Neuronal stem cell (in vitro differentiated cells): ENCODE data around the gene MORN5.

Source experiments
- DNase-seq: peaks from one replicate; pipeline ENCODE4 v3.0.0-alpha.2; 2013; ENCODE audit warnings: low spot score
- H2AFZ ChIP-seq: one replicate; pipeline ENCODE4 v1.6.1; 2013; ENCODE audit warnings: mild to moderate bottlenecking, low read length, inconsistent platforms
- H2AK5ac ChIP-seq: 2 replicates; pipeline ENCODE4 v1.6.1; 2013; ENCODE audit warnings: low read depth, mild to moderate bottlenecking, inconsistent platforms, low read length, moderate library complexity, mixed read lengths
- H2BK120ac ChIP-seq: 2 replicates; pipeline ENCODE4 v1.6.1; 2013; ENCODE audit warnings: low read depth, mild to moderate bottlenecking, inconsistent platforms, low read length, moderate library complexity, mixed read lengths
- H2BK12ac ChIP-seq: one replicate; pipeline ENCODE4 v1.6.1; 2013; ENCODE audit warnings: low read length, inconsistent platforms
- H2BK15ac ChIP-seq: 2 replicates; pipeline ENCODE4 v1.6.1; 2013; ENCODE audit warnings: mild to moderate bottlenecking, low read length, inconsistent platforms, mixed read lengths
- H2BK5ac ChIP-seq: one replicate; pipeline ENCODE4 v1.6.1; 2013; ENCODE audit warnings: inconsistent platforms, mild to moderate bottlenecking, low read length, moderate library complexity
- H3K14ac ChIP-seq: one replicate; pipeline ENCODE4 v1.6.1; 2013; ENCODE audit warnings: low read length, inconsistent platforms
- H3K18ac ChIP-seq: 2 replicates; pipeline ENCODE4 v1.6.1; 2013; ENCODE audit warnings: low read length, inconsistent platforms
- H3K23ac ChIP-seq: 2 replicates; pipeline ENCODE4 v1.6.1; 2013; ENCODE audit warnings: low read depth, mild to moderate bottlenecking, mixed read lengths, low read length, inconsistent platforms; ENCODE audit not compliant: poor library complexity
- H3K27ac ChIP-seq: replicated peaks from 3 replicates; pipeline ENCODE4 v1.5.1; 2013; ENCODE audit warnings: low read length, inconsistent platforms
- H3K27me3 ChIP-seq, 3 experiments: 2 replicates each; pipeline ENCODE4 v1.6.1; 2013; ENCODE audit warnings: low read length in 3 of 3, mild to moderate bottlenecking in 2 of 3, inconsistent platforms in 1 of 3, low read depth in 1 of 3, mixed read lengths in 1 of 3, moderate library complexity in 1 of 3; ENCODE audit not compliant: control insufficient read depth in 3 of 3, insufficient read depth in 3 of 3
- H3K36me3 ChIP-seq, 2 donors: replicated peaks in 1 of 2; 2 replicates each; pipeline ENCODE4 v1.6.1; 2013; ENCODE audit warnings: low read length in 2 of 2; ENCODE audit not compliant: control insufficient read depth in 2 of 2, insufficient read depth in 2 of 2
- H3K4ac ChIP-seq: 2 replicates; pipeline ENCODE4 v1.6.1; 2013; ENCODE audit warnings: inconsistent platforms, mild to moderate bottlenecking, low read length, moderate library complexity
- H3K4me1 ChIP-seq, 2 donors: 1 replicate in 1 of 2; 2 replicates in 1 of 2; pipeline ENCODE4 v1.6.1; 2013; ENCODE audit warnings: low read length in 2 of 2, low read depth in 1 of 2; ENCODE audit not compliant: control insufficient read depth in 2 of 2, insufficient read depth in 1 of 2
- H3K4me2 ChIP-seq: one replicate; pipeline ENCODE4 v1.6.1; 2013; ENCODE audit warnings: mild to moderate bottlenecking, low read length, inconsistent platforms; ENCODE audit not compliant: insufficient read depth, poor library complexity, severe bottlenecking
- H3K4me3 ChIP-seq, 2 donors: 2 replicates each; pipeline ENCODE4 v1.5.1; 2013; ENCODE audit warnings: low read length in 2 of 2, mild to moderate bottlenecking in 2 of 2, inconsistent platforms in 1 of 2, moderate library complexity in 1 of 2
- H3K79me1 ChIP-seq: one replicate; pipeline ENCODE4 v1.6.1; 2013; ENCODE audit warnings: low read depth, mild to moderate bottlenecking, inconsistent platforms, low read length, moderate library complexity
- H3K9ac ChIP-seq: one replicate; pipeline ENCODE4 v1.6.1; 2013; ENCODE audit warnings: mild to moderate bottlenecking, low read depth, low read length, inconsistent platforms; ENCODE audit not compliant: poor library complexity
- H3K9me3 ChIP-seq, 2 donors: replicated peaks in 1 of 2; 2 replicates each; pipeline versions ENCODE3 to v1.6.1; 2013; ENCODE audit warnings: low read length in 2 of 2, mild to moderate bottlenecking in 2 of 2, inconsistent platforms in 1 of 2, low read depth in 1 of 2, mixed read lengths in 1 of 2, moderate library complexity in 1 of 2; ENCODE audit not compliant: control insufficient read depth in 2 of 2, insufficient read depth in 1 of 2
- H4K8ac ChIP-seq: one replicate; pipeline ENCODE4 v1.6.1; 2013; ENCODE audit warnings: low read depth, mild to moderate bottlenecking, inconsistent platforms, low read length, moderate library complexity
- H4K91ac ChIP-seq: one replicate; pipeline ENCODE4 v1.6.1; 2013; ENCODE audit warnings: low read length, low read depth, mild to moderate bottlenecking, inconsistent platforms; ENCODE audit not compliant: poor library complexity
- WGBS, 2 donors: extraction: QIAGEN DNeasy Blood & Tissue Kit; methylation state at CpG; one replicate each; pipeline ENCODE4 v1.1.7; 2013; ENCODE audit warnings: missing lambda C conversion rate in 2 of 2, mixed read lengths in 1 of 2; ENCODE audit not compliant: insufficient read length in 2 of 2, insufficient replicate concordance in 1 of 2; ENCODE audit errors: extremely low coverage in 2 of 2; 5-methylcytosine and 5-hydroxymethylcytosine counted together

Gene MORN5

GRCh38 chr9:122205176-122205575 is 45.5 kb downstream of the MORN5 start:
- Histone ChIP-seq H3K9me3 (peaks cover 0 to 3% of the 10 kb centered on the region in 2 donors), H3K27ac (no peak overlapping the region), H4K8ac (peak overlapping the region; percentile 9), H2BK5ac (no peak overlapping the region), H2AK5ac (peak overlapping the region; percentile 73), H3K4me2 (no peak overlapping the region), H3K27me3 (peaks cover 0 to 90% (median 0%) of the 10 kb centered on the region in 3 experiments), H4K91ac (no peak overlapping the region), H2BK120ac (no peak overlapping the region), H3K14ac (no peak overlapping the region), H2BK12ac (no peak overlapping the region), H3K36me3 (no peaks in the 10 kb centered on the region), H3K23ac (peak overlapping the region; percentile 69), H3K4ac (peak overlapping the region; percentile 8), H3K79me1 (peaks cover 3% of the 10 kb centered on the region), H3K4me3 (no peak overlapping the region), H3K4me1 (peaks cover 2 to 4% of the 10 kb centered on the region in 2 donors), H2AFZ (no peak overlapping the region), H3K18ac (peak overlapping the region; percentile 33), H2BK15ac (peak overlapping the region; percentile 77), H3K9ac (no peak overlapping the region)
- no peak for DNase-seq
- no CpG with 5 or more reads among the region's 8 CpGs for WGBS, 2 donors

GRCh38 chr9:122206118-122207046 is 46.7 kb downstream of the MORN5 start:
- Histone ChIP-seq H2BK5ac (no peak overlapping the region), H3K4ac (no peak overlapping the region), H3K4me3 (no peak overlapping the region), H4K8ac (no peak overlapping the region), H3K27me3 (peaks cover 0 to 93% (median 7%) of the 10 kb centered on the region in 3 experiments), H3K9ac (no peak overlapping the region), H3K4me2 (no peak overlapping the region), H3K9me3 (peaks cover 0 to 3% of the 10 kb centered on the region in 2 donors), H2AFZ (no peak overlapping the region), H3K79me1 (peaks cover 3% of the 10 kb centered on the region), H3K4me1 (peaks cover 2 to 4% of the 10 kb centered on the region in 2 donors), H3K18ac (no peak overlapping the region), H2BK120ac (no peak overlapping the region), H4K91ac (no peak overlapping the region), H2AK5ac (peak overlapping the region; percentile 49), H3K27ac (no peak overlapping the region), H3K36me3 (no peaks in the 10 kb centered on the region), H2BK12ac (no peak overlapping the region), H3K14ac (no peak overlapping the region), H2BK15ac (peak overlapping the region; percentile 1), H3K23ac (no peak overlapping the region)
- DNase-seq, result no peak
- WGBS, 2 donors, result no CpG with 5 or more reads among the region's 9 CpGs

- H3K27ac ChIP-seq, result no peak overlapping the region
- peaks cover 0 to 94% (median 14%) of the 10 kb centered on the region in 3 experiments for H3K27me3 ChIP-seq
These were observed 47.4 kb downstream of the MORN5 start for GRCh38 chr9:122207096-122207495.

GRCh38 chr9:122209451-122209850 is 49.7 kb downstream of the MORN5 start:
- Histone ChIP-seq H3K9ac (no peak overlapping the region), H3K27me3 (peaks cover 15 to 92% (median 36%) of the 10 kb centered on the region in 3 experiments), H3K79me1 (peaks cover 3% of the 10 kb centered on the region), H3K18ac (no peak overlapping the region), H2BK12ac (no peak overlapping the region), H3K4me2 (no peak overlapping the region), H2BK15ac (no peak overlapping the region), H4K8ac (peak overlapping the region; percentile 65), H3K4me1 (peaks cover 4% of the 10 kb centered on the region in 2 donors), H3K27ac (no peak overlapping the region), H2AK5ac (peak overlapping the region; percentile 81), H2AFZ (no peak overlapping the region), H3K4ac (no peak overlapping the region), H2BK5ac (no peak overlapping the region), H3K23ac (no peak overlapping the region), H3K14ac (no peak overlapping the region), H3K9me3 (peaks cover 0 to 12% of the 10 kb centered on the region in 2 donors), H3K36me3 (no peaks in the 10 kb centered on the region), H4K91ac (no peak overlapping the region), H3K4me3 (no peak overlapping the region), H2BK120ac (no peak overlapping the region)
- DNase-seq, result no peak
- no CpG with 5 or more reads among the region's 12 CpGs for WGBS, 2 donors

More at GRCh38 chr9:122207096-122207495, 47.4 kb downstream of the MORN5 start:
- Histone ChIP-seq H2BK15ac (peak overlapping the region; percentile 1), H4K8ac (no peak overlapping the region), H3K4ac (no peak overlapping the region), H3K18ac (no peak overlapping the region), H3K4me1 (peaks cover 2 to 4% of the 10 kb centered on the region in 2 donors), H3K4me3 (no peak overlapping the region), H3K36me3 (no peaks in the 10 kb centered on the region), H3K79me1 (peaks cover 3% of the 10 kb centered on the region), H2AK5ac (no peak overlapping the region), H3K9me3 (peaks cover 0 to 3% of the 10 kb centered on the region in 2 donors), H2BK12ac (no peak overlapping the region), H2BK120ac (no peak overlapping the region), H2BK5ac (no peak overlapping the region), H3K23ac (no peak overlapping the region), H2AFZ (no peak overlapping the region), H3K14ac (no peak overlapping the region), H3K9ac (no peak overlapping the region), H4K91ac (no peak overlapping the region), H3K4me2 (no peak overlapping the region)
- WGBS, 2 donors, result no CpG with 5 or more reads among the region's 9 CpGs
- DNase-seq, result no peak
